HG03097 (cell line): ENCODE data around the gene LMBR1.

Experiments
- ATAC-seq: cut with Tn5 transposase; IDR thresholded peaks from one replicate; pipeline ENCODE4 v1.9.1; 2021; ENCODE audit not compliant: unreplicated experiment, low FRiP score

Gene LMBR1

GRCh38 chr7:156765901-156766656 lies 126.9 kb downstream of the LMBR1 start:
- ATAC-seq = no peak

- no peak for ATAC-seq
Measured at GRCh38 chr7:156764766-156765165, 128.2 kb downstream of the LMBR1 start.

- no peak for ATAC-seq
Measured at GRCh38 chr7:156764016-156764669, 128.8 kb downstream of the LMBR1 start.

- ATAC-seq = no peak
Measured at GRCh38 chr7:156759579-156760202, 133.3 kb downstream of the LMBR1 start.

- ATAC-seq = no peak
Measured at GRCh38 chr7:156759143-156759542, 133.8 kb downstream of the LMBR1 start.

- no peak for ATAC-seq
Measured at GRCh38 chr7:156754201-156754600, 138.8 kb downstream of the LMBR1 start.

- no peak for ATAC-seq
Measured at GRCh38 chr7:156753630-156754029, 139.4 kb downstream of the LMBR1 start.

GRCh38 chr7:156753229-156753560 lies 139.8 kb downstream of the LMBR1 start:
- no peak for ATAC-seq

- no peak for ATAC-seq
Measured at GRCh38 chr7:156752367-156753228, 140.4 kb downstream of the LMBR1 start.

GRCh38 chr7:156751319-156751718 lies 141.7 kb downstream of the LMBR1 start:
- ATAC-seq = peak; percentile 64

GRCh38 chr7:156747718-156748117 lies 145.3 kb downstream of the LMBR1 start:
- ATAC-seq = no peak

GRCh38 chr7:156746891-156747290 lies 146.1 kb downstream of the LMBR1 start:
- no peak for ATAC-seq

- ATAC-seq = no peak
Measured at GRCh38 chr7:156739596-156739995, 153.4 kb downstream of the LMBR1 start.

GRCh38 chr7:156735851-156736250 lies 157.1 kb downstream of the LMBR1 start:
- no peak for ATAC-seq

GRCh38 chr7:156733638-156734037 lies 159.3 kb downstream of the LMBR1 start:
- ATAC-seq = no peak

- no peak for ATAC-seq
Measured at GRCh38 chr7:156732091-156732625, 160.8 kb downstream of the LMBR1 start.

GRCh38 chr7:156731651-156732050 lies 161.3 kb downstream of the LMBR1 start:
- no peak for ATAC-seq

- ATAC-seq = no peak
Measured at GRCh38 chr7:156725936-156726335, 167.0 kb downstream of the LMBR1 start.

GRCh38 chr7:156725073-156725472 lies 167.9 kb downstream of the LMBR1 start:
- ATAC-seq = no peak

- no peak for ATAC-seq
Measured at GRCh38 chr7:156722043-156722826, 170.7 kb downstream of the LMBR1 start.
